Calu3 (cell line): Measurements from ENCODE around the gene LMOD2. TPM values are rescaled to one million over a fixed set of nuclear protein-coding genes. Genes with fewer than 3 reads are reported as not detected.

Experiments used
- BruUV-seq: library from RNA; stranded (reverse); fragments of 400-500 nt; replicated peaks from 2 replicates; lab custom pipeline; 2021; lab: Mats Ljungman, UMichigan
- CTCF ChIA-PET: fragments of 300-600 bp; sonication (Branson Sonifier 250); formaldehyde crosslinking; loops from one replicate; lab custom pipeline; 2022; ENCODE audit warnings: antibody characterized with exemption; lab: Charles Lee
- DNase-seq: peaks from one replicate; pipeline ENCODE4 v3.0.0; 2022
- H3K27ac Mint-ChIP-seq: one replicate; pipeline ENCODE4 v1.8.0; 2022; ENCODE audit warnings: mixed read lengths; ENCODE audit not compliant: unreplicated experiment
- H3K27me3 Mint-ChIP-seq: one replicate; pipeline ENCODE4 v1.8.0; 2022; ENCODE audit warnings: mixed read lengths; ENCODE audit not compliant: unreplicated experiment
- H3K36me3 Mint-ChIP-seq: one replicate; pipeline ENCODE4 v1.8.0; 2022; ENCODE audit warnings: mild to moderate bottlenecking, moderate library complexity, mixed read lengths; ENCODE audit not compliant: insufficient read depth, unreplicated experiment
- H3K4me1 Mint-ChIP-seq: one replicate; pipeline ENCODE4 v1.8.0; 2022; ENCODE audit warnings: mild to moderate bottlenecking, low read depth, mixed read lengths; ENCODE audit not compliant: unreplicated experiment
- H3K4me3 Mint-ChIP-seq: one replicate; pipeline ENCODE4 v1.8.0; 2022; ENCODE audit warnings: mild to moderate bottlenecking, low read depth, moderate library complexity, mixed read lengths; ENCODE audit not compliant: unreplicated experiment
- H3K9me3 Mint-ChIP-seq: one replicate; pipeline ENCODE4 v1.8.0; 2022; ENCODE audit warnings: low read depth, mixed read lengths; ENCODE audit not compliant: unreplicated experiment
- intact Hi-C: fragments of 100-400 bp; cut with micrococcal nuclease; formaldehyde crosslinking; loops from one replicate; pipeline ENCODE4 v1.10.0; 2022; ENCODE audit not compliant: unreplicated experiment
- total RNA-seq: library from RNA; stranded (reverse); gene quantifications from 2 replicates; pipeline ENCODE4 v1.2.3, GENCODE V29; 2022
- TF ChIP-seq, protein P1 (sequence below): fragments of 200-600 bp; IDR thresholded peaks from one replicate; pipeline ENCODE4 v1.8.0; 2022; ENCODE audit warnings: antibody characterized with exemption; ENCODE audit not compliant: unreplicated experiment

The LMOD2 gene
- total RNA-seq, 1 experiment from 2014 or later: not detected

DNA sequence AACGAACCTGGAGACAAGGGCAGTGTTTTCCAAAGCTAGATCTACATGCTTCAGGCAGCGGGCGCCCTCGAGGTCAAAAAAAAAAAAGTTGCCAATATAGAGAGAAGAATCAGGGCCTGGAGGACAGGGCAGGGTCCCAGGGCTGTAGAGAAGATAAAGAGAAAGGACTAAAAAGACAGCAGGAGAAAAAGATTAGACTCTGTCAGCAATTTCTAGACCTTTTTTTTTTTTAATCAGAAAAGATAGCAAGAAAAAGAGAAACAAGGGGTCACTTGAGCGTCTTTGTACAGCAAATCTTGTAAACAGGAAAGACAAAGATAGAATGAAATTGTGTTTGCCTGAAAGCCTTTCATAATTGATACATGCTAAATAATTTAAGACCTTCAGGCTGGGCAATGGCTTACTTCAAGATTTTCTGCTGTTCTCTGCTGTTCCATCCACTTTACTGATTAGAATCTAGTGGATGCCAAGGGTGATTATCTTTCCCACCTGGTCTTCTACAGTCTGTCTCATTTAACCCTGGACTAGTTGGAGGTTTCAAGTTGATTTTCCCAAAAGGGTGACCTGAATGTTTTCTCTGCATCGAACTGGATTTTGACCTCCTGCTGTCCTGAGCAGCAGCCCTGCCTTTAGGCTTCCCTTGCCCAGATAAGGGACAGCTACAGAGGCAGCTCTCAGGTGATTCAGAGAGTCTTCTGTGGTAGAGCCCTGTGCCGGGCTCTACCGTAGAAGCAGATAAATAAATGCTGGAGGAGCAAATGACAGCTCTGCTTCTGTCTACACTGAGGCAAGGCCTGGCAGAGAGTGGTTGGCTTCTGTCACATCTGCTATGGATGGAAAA lies 5.1 kb downstream of the LMOD2 start:
- H3K27me3 Mint-ChIP-seq: peaks cover 52% of the 10 kb centered on the region
- H3K27ac Mint-ChIP-seq: no peak overlapping the region
- TF ChIP-seq, protein P1, sequence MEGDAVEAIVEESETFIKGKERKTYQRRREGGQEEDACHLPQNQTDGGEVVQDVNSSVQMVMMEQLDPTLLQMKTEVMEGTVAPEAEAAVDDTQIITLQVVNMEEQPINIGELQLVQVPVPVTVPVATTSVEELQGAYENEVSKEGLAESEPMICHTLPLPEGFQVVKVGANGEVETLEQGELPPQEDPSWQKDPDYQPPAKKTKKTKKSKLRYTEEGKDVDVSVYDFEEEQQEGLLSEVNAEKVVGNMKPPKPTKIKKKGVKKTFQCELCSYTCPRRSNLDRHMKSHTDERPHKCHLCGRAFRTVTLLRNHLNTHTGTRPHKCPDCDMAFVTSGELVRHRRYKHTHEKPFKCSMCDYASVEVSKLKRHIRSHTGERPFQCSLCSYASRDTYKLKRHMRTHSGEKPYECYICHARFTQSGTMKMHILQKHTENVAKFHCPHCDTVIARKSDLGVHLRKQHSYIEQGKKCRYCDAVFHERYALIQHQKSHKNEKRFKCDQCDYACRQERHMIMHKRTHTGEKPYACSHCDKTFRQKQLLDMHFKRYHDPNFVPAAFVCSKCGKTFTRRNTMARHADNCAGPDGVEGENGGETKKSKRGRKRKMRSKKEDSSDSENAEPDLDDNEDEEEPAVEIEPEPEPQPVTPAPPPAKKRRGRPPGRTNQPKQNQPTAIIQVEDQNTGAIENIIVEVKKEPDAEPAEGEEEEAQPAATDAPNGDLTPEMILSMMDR: no peak
- H3K4me3 Mint-ChIP-seq: no peak overlapping the region
- DNase-seq: no peak
- H3K4me1 Mint-ChIP-seq: no peaks in the 10 kb centered on the region
- no TSS peak for BruUV-seq
- intact Hi-C loops: no loop called here
- CTCF ChIA-PET: interaction anchor here (0.9 kb wide), 2 partner anchors 12 to 159 kb away, joined by 3 read pairs; no protein-coding TSS in a partner anchor
- no peaks in the 10 kb centered on the region for H3K9me3 Mint-ChIP-seq
- H3K36me3 Mint-ChIP-seq: no peaks in the 10 kb centered on the region

- no peak overlapping the region for H3K27ac Mint-ChIP-seq
- BruUV-seq: no TSS peak
- intact Hi-C loops: no loop called here
- H3K27me3 Mint-ChIP-seq: peaks cover 52% of the 10 kb centered on the region
- no peak overlapping the region for H3K4me3 Mint-ChIP-seq
- TF ChIP-seq, protein P1: no peak
- DNase-seq: no peak
- H3K4me1 Mint-ChIP-seq: no peaks in the 10 kb centered on the region
- H3K36me3 Mint-ChIP-seq: no peaks in the 10 kb centered on the region
- no peaks in the 10 kb centered on the region for H3K9me3 Mint-ChIP-seq
- CTCF ChIA-PET: no interaction called here
Observed at GRCh38 chr7:123661765-123662164, 6.1 kb downstream of the LMOD2 start.

DNA sequence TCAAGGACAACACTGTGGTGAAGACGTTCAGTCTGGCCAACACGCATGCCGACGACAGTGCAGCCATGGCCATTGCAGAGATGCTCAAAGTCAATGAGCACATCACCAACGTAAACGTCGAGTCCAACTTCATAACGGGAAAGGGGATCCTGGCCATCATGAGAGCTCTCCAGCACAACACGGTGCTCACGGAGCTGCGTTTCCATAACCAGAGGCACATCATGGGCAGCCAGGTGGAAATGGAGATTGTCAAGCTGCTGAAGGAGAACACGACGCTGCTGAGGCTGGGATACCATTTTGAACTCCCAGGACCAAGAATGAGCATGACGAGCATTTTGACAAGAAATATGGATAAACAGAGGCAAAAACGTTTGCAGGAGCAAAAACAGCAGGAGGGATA lies 6.6 kb downstream of the LMOD2 start:
- intact Hi-C loops: no loop called here
- Mint-ChIP-seq H3K36me3 (no peaks in the 10 kb centered on the region), H3K4me3 (no peak overlapping the region), H3K27me3 (peaks cover 52% of the 10 kb centered on the region), H3K9me3 (no peaks in the 10 kb centered on the region), H3K27ac (no peak overlapping the region), H3K4me1 (no peaks in the 10 kb centered on the region)
- BruUV-seq: no TSS peak
- CTCF ChIA-PET: no interaction called here
- TF ChIP-seq, protein P1: no peak
- DNase-seq: no peak

DNA sequence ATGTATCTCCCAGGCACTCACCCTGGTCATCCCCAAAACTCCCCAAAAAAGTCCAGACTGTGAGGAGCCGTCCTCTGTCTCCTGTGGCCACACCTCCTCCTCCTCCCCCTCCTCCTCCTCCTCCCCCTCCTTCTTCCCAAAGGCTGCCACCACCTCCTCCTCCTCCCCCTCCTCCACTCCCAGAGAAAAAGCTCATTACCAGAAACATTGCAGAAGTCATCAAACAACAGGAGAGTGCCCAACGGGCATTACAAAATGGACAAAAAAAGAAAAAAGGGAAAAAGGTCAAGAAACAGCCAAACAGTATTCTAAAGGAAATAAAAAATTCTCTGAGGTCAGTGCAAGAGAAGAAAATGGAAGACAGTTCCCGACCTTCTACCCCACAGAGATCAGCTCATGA lies 7.1 kb downstream of the LMOD2 start:
- Mint-ChIP-seq H3K4me3 (no peak overlapping the region), H3K36me3 (no peaks in the 10 kb centered on the region), H3K27me3 (peaks cover 52% of the 10 kb centered on the region), H3K27ac (no peak overlapping the region), H3K4me1 (no peaks in the 10 kb centered on the region), H3K9me3 (no peaks in the 10 kb centered on the region)
- CTCF ChIA-PET: no interaction called here
- no peak for DNase-seq
- BruUV-seq: no TSS peak
- TF ChIP-seq, protein P1: no peak
- intact Hi-C loops: no loop called here
